ENCODE data around the gene NCS1. TPM values are rescaled to one million over a fixed set of nuclear protein-coding genes. Genes with fewer than 3 reads are reported as not detected.

NCS1 gene
- total RNA-seq, 1 donor from 2014 or later, result 32.8 TPM

DNA sequence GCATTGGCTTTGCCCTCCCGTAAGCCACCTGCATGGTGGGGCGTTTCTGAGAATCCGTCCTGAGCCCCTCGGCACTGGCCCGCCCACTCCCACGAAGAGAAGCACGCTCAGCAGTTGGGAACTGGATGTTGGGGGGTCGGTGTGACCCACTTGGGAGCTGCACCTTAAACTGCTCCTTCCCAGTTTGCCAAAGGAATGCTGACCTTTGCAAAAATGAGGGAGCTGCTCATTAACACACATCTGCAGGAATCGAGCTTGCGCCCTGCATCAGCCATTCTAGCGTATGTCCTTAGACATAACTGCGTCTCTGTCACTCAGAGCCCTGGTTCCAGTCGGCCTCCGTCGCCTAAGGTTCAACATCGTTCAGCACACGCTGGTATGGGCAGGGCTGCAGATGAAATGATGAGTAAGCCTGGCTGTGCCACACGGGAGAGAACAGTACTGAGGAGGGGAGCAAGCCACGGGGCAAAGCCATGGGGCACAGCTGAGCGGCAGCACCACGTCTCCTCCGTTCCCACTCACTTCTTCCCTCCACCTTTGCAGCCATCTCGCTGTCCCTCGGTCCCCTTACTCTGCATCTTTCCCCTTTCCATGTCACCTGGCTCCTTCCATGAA, 28.8 kb upstream of the NCS1 start:
- H3K27me3 Mint-ChIP-seq, result peaks cover 2% of the 10 kb centered on the region
- no peak for DNase-seq (ENCODE audit: extremely low spot score, unreplicated experiment)
- H3K4me3 Mint-ChIP-seq, result no peak overlapping the region
- H3K27ac Mint-ChIP-seq, result no peak overlapping the region
- H3K4me1 Mint-ChIP-seq (ENCODE audit: unreplicated experiment), result peaks cover 28% of the 10 kb centered on the region
- H3K9me3 Mint-ChIP-seq, result no peaks in the 10 kb centered on the region
- no peaks in the 10 kb centered on the region for H3K36me3 Mint-ChIP-seq
- TF ChIP-seq, protein P1, sequence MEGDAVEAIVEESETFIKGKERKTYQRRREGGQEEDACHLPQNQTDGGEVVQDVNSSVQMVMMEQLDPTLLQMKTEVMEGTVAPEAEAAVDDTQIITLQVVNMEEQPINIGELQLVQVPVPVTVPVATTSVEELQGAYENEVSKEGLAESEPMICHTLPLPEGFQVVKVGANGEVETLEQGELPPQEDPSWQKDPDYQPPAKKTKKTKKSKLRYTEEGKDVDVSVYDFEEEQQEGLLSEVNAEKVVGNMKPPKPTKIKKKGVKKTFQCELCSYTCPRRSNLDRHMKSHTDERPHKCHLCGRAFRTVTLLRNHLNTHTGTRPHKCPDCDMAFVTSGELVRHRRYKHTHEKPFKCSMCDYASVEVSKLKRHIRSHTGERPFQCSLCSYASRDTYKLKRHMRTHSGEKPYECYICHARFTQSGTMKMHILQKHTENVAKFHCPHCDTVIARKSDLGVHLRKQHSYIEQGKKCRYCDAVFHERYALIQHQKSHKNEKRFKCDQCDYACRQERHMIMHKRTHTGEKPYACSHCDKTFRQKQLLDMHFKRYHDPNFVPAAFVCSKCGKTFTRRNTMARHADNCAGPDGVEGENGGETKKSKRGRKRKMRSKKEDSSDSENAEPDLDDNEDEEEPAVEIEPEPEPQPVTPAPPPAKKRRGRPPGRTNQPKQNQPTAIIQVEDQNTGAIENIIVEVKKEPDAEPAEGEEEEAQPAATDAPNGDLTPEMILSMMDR (conservative IDR thresholded peaks at IDR 0.05), result no peak

GRCh38 chr9:130143958-130144366, 28.2 kb upstream of the NCS1 start:
- Mint-ChIP-seq H3K36me3 (no peaks in the 10 kb centered on the region), H3K27me3 (peaks cover 2% of the 10 kb centered on the region), H3K9me3 (no peaks in the 10 kb centered on the region), H3K4me1 (ENCODE audit: unreplicated experiment) (peaks cover 22% of the 10 kb centered on the region), H3K4me3 (no peak overlapping the region), H3K27ac (no peak overlapping the region)
- TF ChIP-seq, protein P1 (conservative IDR thresholded peaks at IDR 0.05), result no peak
- no peak for DNase-seq (ENCODE audit: extremely low spot score, unreplicated experiment)

DNA sequence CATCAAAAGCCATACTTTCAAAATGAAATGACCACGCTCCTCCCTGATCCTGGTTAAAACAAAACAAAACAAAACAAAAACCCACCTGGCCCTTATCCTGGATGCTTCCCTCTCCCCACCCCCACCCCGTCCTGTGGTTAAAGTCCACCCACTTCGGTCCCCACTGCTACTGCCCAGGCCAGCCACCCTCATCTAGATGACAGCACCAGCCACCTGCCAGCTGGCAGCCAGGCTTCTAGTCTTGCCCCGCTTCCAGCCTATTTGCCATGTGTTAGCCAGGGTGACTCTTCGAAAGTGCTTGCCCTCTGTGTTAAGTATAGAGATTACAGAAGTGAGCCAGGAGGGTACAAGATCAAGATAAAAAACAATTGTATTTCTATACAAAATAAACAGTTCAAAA, 27.5 kb upstream of the NCS1 start:
- H3K4me3 Mint-ChIP-seq, result no peak overlapping the region
- DNase-seq (ENCODE audit: extremely low spot score, unreplicated experiment), result no peak
- TF ChIP-seq, protein P1 (conservative IDR thresholded peaks at IDR 0.05), result no peak
- no peak overlapping the region for H3K27ac Mint-ChIP-seq
- H3K4me1 Mint-ChIP-seq (ENCODE audit: unreplicated experiment), result peaks cover 14% of the 10 kb centered on the region
- H3K27me3 Mint-ChIP-seq, result peaks cover 2% of the 10 kb centered on the region
- no peaks in the 10 kb centered on the region for H3K9me3 Mint-ChIP-seq
- no peaks in the 10 kb centered on the region for H3K36me3 Mint-ChIP-seq

DNA sequence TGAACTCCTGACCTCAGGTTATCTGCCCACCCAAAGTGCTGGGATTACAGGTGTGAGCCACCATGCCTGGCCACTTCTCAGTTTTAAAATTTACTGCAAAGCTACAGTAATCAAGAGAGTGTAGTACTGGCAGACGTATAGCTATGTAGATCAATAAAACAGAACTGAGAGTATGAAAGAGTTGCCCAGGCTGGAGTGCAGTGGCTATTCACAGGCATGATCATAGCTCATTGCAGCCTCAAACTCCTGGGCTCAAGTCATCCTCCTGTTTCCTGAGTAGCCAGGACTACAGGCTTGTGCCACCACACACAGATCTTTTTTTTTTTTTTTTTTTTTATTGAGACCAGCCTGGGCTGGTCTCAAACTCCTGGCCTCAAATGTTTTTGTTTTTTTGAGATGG, 26.5 kb upstream of the NCS1 start:
- Mint-ChIP-seq H3K4me1 (ENCODE audit: unreplicated experiment) (peaks cover 10% of the 10 kb centered on the region), H3K27ac (no peak overlapping the region), H3K36me3 (no peaks in the 10 kb centered on the region), H3K9me3 (no peaks in the 10 kb centered on the region), H3K27me3 (peaks cover 2% of the 10 kb centered on the region), H3K4me3 (no peak overlapping the region)
- TF ChIP-seq, protein P1 (conservative IDR thresholded peaks at IDR 0.05), result no peak
- DNase-seq (ENCODE audit: extremely low spot score, unreplicated experiment), result no peak

GRCh38 chr9:130147198-130147597, 25.0 kb upstream of the NCS1 start:
- no peak overlapping the region for H3K4me3 Mint-ChIP-seq
- DNase-seq (ENCODE audit: extremely low spot score, unreplicated experiment), result no peak
- TF ChIP-seq, protein P1 (conservative IDR thresholded peaks at IDR 0.05), result no peak
- H3K4me1 Mint-ChIP-seq (ENCODE audit: unreplicated experiment), result peaks cover 19% of the 10 kb centered on the region
- H3K27ac Mint-ChIP-seq, result no peak overlapping the region
- no peaks in the 10 kb centered on the region for H3K36me3 Mint-ChIP-seq
- H3K27me3 Mint-ChIP-seq, result peaks cover 2% of the 10 kb centered on the region
- H3K9me3 Mint-ChIP-seq, result no peaks in the 10 kb centered on the region

GRCh38 chr9:130147910-130148309, 24.3 kb upstream of the NCS1 start:
- Mint-ChIP-seq H3K4me3 (no peak overlapping the region), H3K27me3 (peaks cover 2% of the 10 kb centered on the region), H3K4me1 (ENCODE audit: unreplicated experiment) (peaks cover 21% of the 10 kb centered on the region), H3K9me3 (no peaks in the 10 kb centered on the region), H3K27ac (no peak overlapping the region), H3K36me3 (no peaks in the 10 kb centered on the region)
- TF ChIP-seq, protein P1 (conservative IDR thresholded peaks at IDR 0.05), result no peak
- DNase-seq (ENCODE audit: extremely low spot score, unreplicated experiment), result no peak
